HepG2 (cell line): ENCODE measurements around the gene TXNRD3. TPM values are rescaled to one million over a fixed set of nuclear protein-coding genes. Genes with fewer than 3 reads are reported as not detected.

Experiments
- ATAC-seq: fragments of 200-7000 bp; cut with Tn5 transposase; 3 replicates; pipeline ENCODE4 v1.9.1; 2020; ENCODE audit warnings: mild to moderate bottlenecking, moderate library complexity
- BruUV-seq: library from RNA; stranded (reverse); fragments of 400-500 nt; replicated peaks from 2 replicates; lab custom pipeline; 2021; lab: Mats Ljungman, UMichigan
- CTCF ChIA-PET: fragments of 300-600 bp; formaldehyde crosslinking; extraction: SDS; loops from one replicate; lab custom pipeline; 2021; ENCODE audit warnings: low total read pairs, inconsistent platforms, low intra/inter-chr PET ratio; lab: Yijun Ruan, JAX
- POLR2A ChIA-PET: fragments of 350-600 bp; sonication (Branson Sonifier 250); formaldehyde crosslinking; loops from one replicate; lab custom pipeline; 2020; ENCODE audit warnings: antibody characterized with exemption, inconsistent platforms; lab: Yijun Ruan, JAX
- DNase-seq: peaks from one replicate; pipeline ENCODE4 v3.0.0-alpha.2; 2015; ENCODE audit warnings: low spot score
- FAIRE-seq: peaks from 3 replicates; lab custom pipeline; 2011; peaks lifted over from hg19 to GRCh38; lab: Jason Lieb, UNC
- H2AFZ ChIP-seq: one replicate; pipeline ENCODE4 v1.6.1; 2011; ENCODE audit warnings: low read length, inconsistent platforms
- H3K27ac ChIP-seq: fragments of 300-600 bp; 3 replicates; pipeline ENCODE4 v1.8.0; 2011; ENCODE audit warnings: mixed run types, mild to moderate bottlenecking, mixed read lengths, low read length, inconsistent platforms; ENCODE audit not compliant: insufficient read depth; ENCODE audit errors: extremely low read length
- H3K27me3 ChIP-seq, 2 experiments: fragments of 200-600 bp in 1 of 2; 2 replicates in 1 of 2; 3 replicates in 1 of 2; pipeline versions ENCODE4 v1.6.0 to v1.8.0; 2011; ENCODE audit warnings: low read length in 2 of 2, mild to moderate bottlenecking in 2 of 2, moderate library complexity in 2 of 2, inconsistent platforms in 1 of 2; ENCODE audit not compliant: insufficient read depth in 2 of 2, control insufficient read depth in 1 of 2
- H3K36me3 ChIP-seq, 2 experiments: fragments of 200-600 bp in 1 of 2; replicated peaks in 1 of 2; 2 replicates in 1 of 2; 3 replicates in 1 of 2; pipeline versions ENCODE4 v1.5.1 to v1.8.0; 2011; ENCODE audit warnings: low read length in 2 of 2, inconsistent platforms in 1 of 2; ENCODE audit not compliant: insufficient read depth in 2 of 2, control insufficient read depth in 1 of 2
- H3K4me1 ChIP-seq: 2 replicates; pipeline ENCODE4 v1.5.1; 2012; ENCODE audit warnings: low read length, inconsistent platforms; ENCODE audit not compliant: insufficient read depth
- H3K4me2 ChIP-seq: 2 replicates; pipeline ENCODE4 v1.6.0; 2011; ENCODE audit warnings: low read depth, low read length, inconsistent platforms
- H3K4me3 ChIP-seq, 3 experiments: fragments of 200-600 bp in 1 of 3; sonication (generic), shearing (Covaris generic) in 1 of 3; replicated peaks in 1 of 3; 2 replicates each; pipeline ENCODE4 v1.5.1; 2011 to 2016; ENCODE audit warnings: low read length in 3 of 3, inconsistent platforms in 2 of 3, low read depth in 2 of 3, mild to moderate bottlenecking in 2 of 3, control low read depth in 1 of 3, mixed read lengths in 1 of 3; ENCODE audit not compliant: insufficient read depth in 1 of 3
- H3K79me2 ChIP-seq: one replicate; pipeline ENCODE4 v1.6.1; 2011; ENCODE audit warnings: low read length, inconsistent platforms; ENCODE audit not compliant: insufficient read depth
- H3K9ac ChIP-seq: 2 replicates; pipeline ENCODE4 v1.6.0; 2011; ENCODE audit warnings: mild to moderate bottlenecking, low read depth, low read length, inconsistent platforms; ENCODE audit not compliant: insufficient read depth
- H3K9me3 ChIP-seq: 2 replicates; pipeline ENCODE4 v1.5.1; 2012; ENCODE audit warnings: mild to moderate bottlenecking, low read length
- H4K20me1 ChIP-seq: 2 replicates; pipeline ENCODE4 v1.6.0; 2011; ENCODE audit warnings: inconsistent platforms, mild to moderate bottlenecking, low read length, moderate library complexity; ENCODE audit not compliant: insufficient read depth
- CREB1 ChIP-seq, 2 experiments: fragments of 450-650 bp in 1 of 2; IDR thresholded peaks; 2 replicates each; pipeline ENCODE4 v1.6.1; 2016 to 2017; ENCODE audit warnings: control low read depth in 1 of 2, mild to moderate bottlenecking in 1 of 2, missing compliant biosample characterization in 1 of 2, missing genetic modification characterization in 1 of 2
- KDM3A ChIP-seq: IDR thresholded peaks from 2 replicates; pipeline ENCODE4 v1.6.1; 2018; ENCODE audit warnings: low read depth, missing compliant biosample characterization
- ZNF136 ChIP-seq: sonication (generic); formaldehyde crosslinking; IDR thresholded peaks from 2 replicates; pipeline ENCODE4 v1.8.1; 2022; ENCODE audit warnings: low read depth, mild to moderate bottlenecking, moderate library complexity, missing genetic modification reagents
- ZNF143 ChIP-seq: sonication (generic); formaldehyde crosslinking; IDR thresholded peaks from 2 replicates; pipeline ENCODE4 v1.4.0; 2020; ENCODE audit warnings: missing genetic modification reagents
- ZNF260 ChIP-seq: sonication (generic); formaldehyde crosslinking; IDR thresholded peaks from 2 replicates; pipeline ENCODE4 v1.4.0; 2020; ENCODE audit warnings: missing genetic modification reagents, low read depth, mild to moderate bottlenecking, borderline replicate concordance
- ZNF552 ChIP-seq: sonication (generic); formaldehyde crosslinking; IDR thresholded peaks from 2 replicates; pipeline ENCODE4 v1.9.0; 2022; ENCODE audit warnings: missing genetic modification reagents, mild to moderate bottlenecking, borderline replicate concordance
- ZNF644 ChIP-seq: IDR thresholded peaks from 2 replicates; pipeline ENCODE4 v1.6.1; 2016; ENCODE audit warnings: low read depth
- ZNF766 ChIP-seq: sonication (generic); formaldehyde crosslinking; IDR thresholded peaks from 2 replicates; pipeline ENCODE4 v1.5.0; 2020; ENCODE audit warnings: missing genetic modification reagents, borderline replicate concordance
- WGBS: methylation state at CpG from one replicate; pipeline ENCODE4 v1.1.6; 2017; ENCODE audit warnings: low lambda C conversion rate; 5-methylcytosine and 5-hydroxymethylcytosine counted together
- in situ Hi-C: cut with HindIII; loops from 2 replicates; pipeline ENCODE4 v1.10.0; 2017; ENCODE audit warnings: low pct_unique_long_range_greater_than_20kb; ENCODE audit not compliant: extremely low pct_ligation_motif_present
- intact Hi-C: fragments of 100-400 bp; cut with micrococcal nuclease; formaldehyde crosslinking; loops from one replicate; pipeline ENCODE4 v1.10.0; 2022; ENCODE audit not compliant: unreplicated experiment
- polyA plus RNA-seq, 8 experiments: library from polyadenylated mRNA; depleted of rRNA in 3 of 8; stranded (reverse) in 7 of 8; unstranded in 1 of 8; fragments of >200 nt; fragmentation: Illumina TruSeq in 4 of 8; extraction: Trizol in 4 of 8; gene quantifications; 2 replicates each; pipeline versions ENCODE4 v1.2.1 to v1.2.3, GENCODE V29; 2011 to 2016; ENCODE audit warnings: low read depth in 4 of 8, missing spikeins in 1 of 8, mixed read lengths in 1 of 8; ENCODE audit not compliant: insufficient read depth in 1 of 8
- total RNA-seq, 5 experiments: library from RNA; depleted of rRNA; stranded (reverse); fragments of >200 nt; fragmentation: Illumina TruSeq; extraction: Trizol; gene quantifications; 2 replicates each; pipeline ENCODE4 v1.2.3, GENCODE V29; 2016; ENCODE audit warnings: low read depth in 1 of 5
- TF ChIP-seq, protein P1 (sequence below): sonication (generic); formaldehyde crosslinking; IDR thresholded peaks from 2 replicates; pipeline ENCODE4 v1.9.0; 2021; ENCODE audit warnings: missing genetic modification reagents, borderline replicate concordance
- TF ChIP-seq, protein P2 (sequence below): conservative IDR thresholded peaks from 2 replicates; pipeline ENCODE4 v1.6.1; 2018; ENCODE audit warnings: missing genetic modification reagents

The TXNRD3 gene
- total and polyA plus RNA-seq, 2 of the 13 experiments (the other 11 are each of a cell fraction or from before 2014, with no cell fraction given): 4.8 to 20.7 TPM

- H3K36me3 ChIP-seq: no peaks in the 10 kb centered on the region
- no peaks in the 10 kb centered on the region for H3K9me3 ChIP-seq
- H3K4me1 ChIP-seq: no peaks in the 10 kb centered on the region
- in situ Hi-C loops (no loop called here), intact Hi-C loops (loop anchor here (10.0 kb wide), 2 partner anchors 64 to 916 kb away; no protein-coding TSS in a partner anchor)
- 23% methylated on average over 5 of the region's 9 CpGs for WGBS
- no peaks in the 10 kb centered on the region for H4K20me1 ChIP-seq
- H3K4me3 ChIP-seq: no peak within 1 kb of the TSS
- no peak; the same call in 2 of the 3 replicates for ATAC-seq
- FAIRE-seq: no peak
- no peaks in the 10 kb centered on the region for H3K79me2 ChIP-seq
- TF ChIP-seq CREB1 (IDR thresholded peaks at IDR 0.05) (peak; percentile 28; the same call in 1 of the 2 replicates), CREB1 (CRISPR knock-in tag; IDR thresholded peaks at IDR 0.05) (no peak), ZNF552 (CRISPR knock-in tag) (no peak)
- no peak within 1 kb of the TSS for H3K9ac ChIP-seq
- POLR2A ChIA-PET: no interaction called here
- H3K4me2 ChIP-seq: no peak within 1 kb of the TSS
- H3K27me3 ChIP-seq: peaks cover 6 to 29% of the 10 kb centered on the region in 2 experiments; a peak in 4 of 5 replicates
- no TSS peak for BruUV-seq
- H2AFZ ChIP-seq: no peak within 1 kb of the TSS
- DNase-seq: no peak
- H3K27ac ChIP-seq: no peak within 1 kb of the TSS
- CTCF ChIA-PET: no interaction called here
Measured at GRCh38 chr3:126558336-126559071, 96.4 kb downstream of the TXNRD3 start, which contains the start of gene C3orf22. Gene C3orf22 (minus strand): TSS chr3:126558932. CDS start chr3:126553390, 5,542 bp downstream.

DNA sequence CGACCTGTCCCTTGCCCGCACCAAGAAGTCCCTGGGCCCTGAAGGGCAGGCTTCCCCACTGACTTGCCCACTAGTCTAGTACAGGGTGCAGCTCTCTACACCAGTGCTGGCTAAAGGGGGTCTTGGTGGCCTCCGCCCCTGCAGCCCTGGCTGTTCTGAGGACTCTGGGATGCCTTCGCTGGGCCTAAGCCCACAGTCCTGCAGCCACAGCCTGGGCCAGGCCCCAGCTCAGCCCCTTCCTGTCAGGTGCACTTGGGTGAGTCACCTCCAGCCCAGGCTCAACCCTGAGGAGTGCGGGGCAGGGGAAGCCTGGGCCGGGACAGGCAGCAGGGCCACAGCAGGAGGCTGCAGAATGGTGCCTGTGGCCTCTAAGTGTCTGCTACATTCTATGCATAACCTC is 97.2 kb downstream of the TXNRD3 start:
- Histone ChIP-seq H4K20me1 (no peaks in the 10 kb centered on the region), H3K9ac (no peak overlapping the region), H3K4me2 (no peak overlapping the region), H3K79me2 (no peaks in the 10 kb centered on the region), H3K4me1 (no peaks in the 10 kb centered on the region), H3K27me3 (peaks cover 7 to 31% of the 10 kb centered on the region in 2 experiments; a peak in 4 of 5 replicates), H3K4me3 (no peak overlapping the region), H3K36me3 (no peaks in the 10 kb centered on the region), H3K27ac (no peak overlapping the region), H2AFZ (no peak overlapping the region), H3K9me3 (no peaks in the 10 kb centered on the region)
- in situ Hi-C loops (no loop called here), intact Hi-C loops (loop anchor here (10.0 kb wide), 2 partner anchors 63 to 917 kb away; no protein-coding TSS in a partner anchor)
- no TSS peak for BruUV-seq
- POLR2A ChIA-PET: no interaction called here
- TF ChIP-seq ZNF260 (CRISPR knock-in tag): no peak
- no peak for TF ChIP-seq ZNF766 (CRISPR knock-in tag)
- TF ChIP-seq ZNF143: no peak
- no peak for TF ChIP-seq ZNF644
- TF ChIP-seq, protein P1, sequence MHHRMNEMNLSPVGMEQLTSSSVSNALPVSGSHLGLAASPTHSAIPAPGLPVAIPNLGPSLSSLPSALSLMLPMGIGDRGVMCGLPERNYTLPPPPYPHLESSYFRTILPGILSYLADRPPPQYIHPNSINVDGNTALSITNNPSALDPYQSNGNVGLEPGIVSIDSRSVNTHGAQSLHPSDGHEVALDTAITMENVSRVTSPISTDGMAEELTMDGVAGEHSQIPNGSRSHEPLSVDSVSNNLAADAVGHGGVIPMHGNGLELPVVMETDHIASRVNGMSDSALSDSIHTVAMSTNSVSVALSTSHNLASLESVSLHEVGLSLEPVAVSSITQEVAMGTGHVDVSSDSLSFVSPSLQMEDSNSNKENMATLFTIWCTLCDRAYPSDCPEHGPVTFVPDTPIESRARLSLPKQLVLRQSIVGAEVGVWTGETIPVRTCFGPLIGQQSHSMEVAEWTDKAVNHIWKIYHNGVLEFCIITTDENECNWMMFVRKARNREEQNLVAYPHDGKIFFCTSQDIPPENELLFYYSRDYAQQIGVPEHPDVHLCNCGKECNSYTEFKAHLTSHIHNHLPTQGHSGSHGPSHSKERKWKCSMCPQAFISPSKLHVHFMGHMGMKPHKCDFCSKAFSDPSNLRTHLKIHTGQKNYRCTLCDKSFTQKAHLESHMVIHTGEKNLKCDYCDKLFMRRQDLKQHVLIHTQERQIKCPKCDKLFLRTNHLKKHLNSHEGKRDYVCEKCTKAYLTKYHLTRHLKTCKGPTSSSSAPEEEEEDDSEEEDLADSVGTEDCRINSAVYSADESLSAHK (CRISPR knock-in tag): no peak
- TF ChIP-seq ZNF136 (CRISPR knock-in tag): no peak
- no peak for TF ChIP-seq KDM3A (CRISPR knock-in tag)
- TF ChIP-seq, protein P2, sequence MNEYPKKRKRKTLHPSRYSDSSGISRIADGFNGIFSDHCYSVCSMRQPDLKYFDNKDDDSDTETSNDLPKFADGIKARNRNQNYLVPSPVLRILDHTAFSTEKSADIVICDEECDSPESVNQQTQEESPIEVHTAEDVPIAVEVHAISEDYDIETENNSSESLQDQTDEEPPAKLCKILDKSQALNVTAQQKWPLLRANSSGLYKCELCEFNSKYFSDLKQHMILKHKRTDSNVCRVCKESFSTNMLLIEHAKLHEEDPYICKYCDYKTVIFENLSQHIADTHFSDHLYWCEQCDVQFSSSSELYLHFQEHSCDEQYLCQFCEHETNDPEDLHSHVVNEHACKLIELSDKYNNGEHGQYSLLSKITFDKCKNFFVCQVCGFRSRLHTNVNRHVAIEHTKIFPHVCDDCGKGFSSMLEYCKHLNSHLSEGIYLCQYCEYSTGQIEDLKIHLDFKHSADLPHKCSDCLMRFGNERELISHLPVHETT: no peak
- CTCF ChIA-PET: no interaction called here
- peak; percentile 22 for ATAC-seq
- DNase-seq: no peak
- WGBS: 14% methylated on average over 4 of the region's 6 CpGs
- no peak for FAIRE-seq
